GM12892 (cell line): ENCODE data around the gene PDZD2.

ENCODE experiments used
- POLR2A ChIP-seq: IDR thresholded peaks from 2 replicates; pipeline ENCODE4 v1.6.1; 2011; ENCODE audit warnings: low read depth, low read length, control low read depth
- POLR2AphosphoS5 ChIP-seq: IDR thresholded peaks from 2 replicates; pipeline ENCODE4 v1.6.1; 2011; ENCODE audit warnings: low read depth, low read length, control low read depth

DNA sequence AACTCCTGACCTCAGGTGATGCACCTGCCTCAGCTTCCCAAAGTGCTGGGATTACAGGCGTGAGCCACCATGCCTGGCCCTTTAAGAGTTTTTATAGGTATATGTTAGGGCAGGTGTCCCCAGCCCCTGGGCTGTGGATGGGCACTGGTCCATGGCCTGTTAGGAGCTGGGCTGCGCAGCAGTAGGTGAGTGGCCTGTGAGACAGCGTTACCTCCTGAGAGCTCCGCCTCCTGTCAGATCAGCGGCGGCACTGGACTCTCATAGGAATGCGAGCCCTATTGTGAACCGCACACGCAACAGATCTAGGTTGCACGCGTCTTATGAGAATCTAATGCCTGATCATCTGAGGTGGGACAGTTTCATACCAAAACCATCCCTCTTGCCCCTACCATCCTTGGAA lies 361.8 kb downstream of the PDZD2 start:
- TF ChIP-seq POLR2A: no peak
- no peak for TF ChIP-seq POLR2AphosphoS5
